NCI-H748 treated with DMSO at 0.1 percent for 48 hours (cell line): ENCODE measurements around the gene FOXO3.
"Not testable (repeated sequence)": the region's sequence is repeated elsewhere in the genome, so short reads cannot be mapped to it uniquely, and the experiment has no call there.

Experiments
- DNase-seq: peaks from one replicate; lab custom pipeline; 2025; lab: John Stamatoyannopoulos, UW

The FOXO3 gene

DNA sequence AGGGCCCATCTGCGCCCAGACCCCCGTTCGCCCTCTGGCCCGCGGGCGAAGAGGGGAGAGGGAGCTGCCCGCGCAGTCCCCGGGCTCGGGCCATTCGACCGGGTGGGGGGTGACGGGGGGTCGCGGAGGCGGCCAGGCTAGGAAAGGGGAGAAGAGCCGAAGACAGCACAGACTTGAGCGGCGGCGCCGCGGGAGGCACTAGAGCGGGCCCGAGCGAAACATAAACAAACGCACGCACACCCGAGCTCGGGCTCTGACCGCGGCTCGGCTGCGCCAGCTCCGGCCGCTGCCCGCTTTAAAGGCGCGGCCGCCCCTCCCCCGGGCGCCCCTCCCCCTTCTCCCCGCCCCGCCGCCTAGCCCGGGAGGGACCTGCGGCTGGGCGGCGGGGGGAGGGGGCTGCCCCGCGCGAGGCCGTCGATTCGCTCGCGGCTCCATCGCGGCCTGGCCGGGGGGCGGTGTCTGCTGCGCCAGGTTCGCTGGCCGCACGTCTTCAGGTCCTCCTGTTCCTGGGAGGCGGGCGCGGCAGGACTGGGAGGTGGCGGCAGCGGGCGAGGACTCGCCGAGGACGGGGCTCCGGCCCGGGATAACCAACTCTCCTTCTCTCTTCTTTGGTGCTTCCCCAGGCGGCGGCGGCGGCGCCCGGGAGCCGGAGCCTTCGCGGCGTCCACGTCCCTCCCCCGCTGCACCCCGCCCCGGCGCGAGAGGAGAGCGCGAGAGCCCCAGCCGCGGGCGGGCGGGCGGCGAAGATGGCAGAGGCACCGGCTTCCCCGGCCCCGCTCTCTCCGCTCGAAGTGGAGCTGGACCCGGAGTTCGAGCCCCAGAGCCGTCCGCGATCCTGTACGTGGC is at the start of gene FOXO3:
Gene FOXO3 (plus strand): TSS at position 455 of the 846 bp plus-strand sequence. CDS start 292 bp downstream, at position 747.
- peak; percentile 71 for DNase-seq

DNA sequence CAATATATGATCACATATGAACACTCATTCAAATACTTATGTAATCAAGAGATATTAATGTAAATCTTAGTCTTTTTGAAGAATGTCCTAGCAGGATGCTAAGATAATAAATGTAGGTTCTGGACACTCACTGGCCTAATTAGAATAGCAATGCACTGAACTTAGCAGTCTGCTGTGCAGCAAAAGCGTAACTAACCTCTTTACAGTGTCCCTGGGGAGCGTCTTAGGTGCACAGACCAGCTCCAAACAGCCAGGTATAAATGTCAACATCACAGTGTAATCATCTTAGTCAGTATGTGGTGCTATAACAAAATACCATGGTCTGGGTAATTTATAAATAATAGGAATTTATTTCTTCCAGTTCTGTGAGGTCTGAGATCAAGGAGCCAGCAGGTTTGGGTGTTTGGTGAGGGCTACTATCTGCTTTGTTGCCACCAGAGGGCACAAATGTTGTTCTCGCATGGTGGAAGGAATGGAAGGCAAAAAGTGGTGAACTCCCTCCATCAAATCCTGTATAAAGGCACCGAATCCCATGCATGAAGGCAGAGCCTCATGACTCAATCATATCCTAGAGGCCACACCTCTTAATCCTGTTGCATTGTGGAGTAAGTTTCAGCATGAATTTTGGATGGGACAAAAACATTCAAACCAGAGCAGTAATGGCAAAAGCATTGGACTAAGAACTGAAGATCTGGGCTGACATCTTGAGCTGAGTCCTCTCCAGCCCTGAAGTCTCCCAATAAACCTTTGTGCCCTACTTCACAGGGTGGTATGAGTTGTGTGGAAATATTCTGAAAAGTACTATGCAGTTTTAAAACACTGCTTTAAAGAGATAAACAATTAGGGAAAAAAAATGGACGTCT is 41.8 kb upstream of the FOXO3 start:
- DNase-seq: peak; percentile 5

DNA sequence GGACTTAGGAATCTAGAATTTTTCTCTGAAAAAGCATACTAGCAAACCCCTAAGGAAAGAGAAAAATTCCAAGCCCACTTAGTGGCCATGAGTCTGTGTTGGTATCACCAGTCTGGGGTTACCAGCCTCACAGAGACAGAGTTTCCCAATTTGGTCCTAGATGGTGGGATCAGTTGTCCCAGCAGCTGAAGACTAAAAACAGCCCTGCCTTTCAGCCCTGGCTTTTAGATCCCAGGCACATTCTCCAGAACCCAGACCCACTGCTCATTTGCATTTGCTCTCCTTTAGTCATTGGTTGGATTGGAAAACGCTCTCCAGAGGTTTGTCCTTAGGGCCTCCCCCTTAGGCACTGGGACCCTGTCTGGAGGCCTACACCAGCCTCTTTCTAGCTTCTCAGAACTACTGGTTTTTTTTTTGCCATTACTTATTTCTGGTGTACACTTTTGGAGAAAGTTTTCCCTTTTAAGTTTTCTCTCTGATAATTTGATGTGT is 39.1 kb upstream of the FOXO3 start:
- no peak for DNase-seq

DNA sequence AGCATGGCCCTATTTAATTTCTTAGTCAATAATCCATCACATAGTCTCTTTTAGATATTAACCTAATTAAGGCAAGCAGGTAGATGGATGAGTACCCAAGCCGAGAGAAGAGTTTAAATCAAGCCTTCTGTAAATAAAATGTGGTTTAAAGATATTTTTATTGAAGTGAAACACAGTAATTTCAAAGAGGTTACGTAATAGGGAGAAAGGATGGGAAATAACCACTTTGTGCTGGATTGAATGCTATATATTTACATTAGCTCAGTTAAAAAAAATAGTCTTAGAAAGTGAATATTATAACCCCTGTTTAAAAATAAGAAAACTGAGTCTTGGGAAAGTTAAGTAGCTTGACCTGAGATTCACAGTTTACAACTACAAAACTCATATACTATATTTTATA is 37.0 kb upstream of the FOXO3 start:
- DNase-seq: no peak

DNA sequence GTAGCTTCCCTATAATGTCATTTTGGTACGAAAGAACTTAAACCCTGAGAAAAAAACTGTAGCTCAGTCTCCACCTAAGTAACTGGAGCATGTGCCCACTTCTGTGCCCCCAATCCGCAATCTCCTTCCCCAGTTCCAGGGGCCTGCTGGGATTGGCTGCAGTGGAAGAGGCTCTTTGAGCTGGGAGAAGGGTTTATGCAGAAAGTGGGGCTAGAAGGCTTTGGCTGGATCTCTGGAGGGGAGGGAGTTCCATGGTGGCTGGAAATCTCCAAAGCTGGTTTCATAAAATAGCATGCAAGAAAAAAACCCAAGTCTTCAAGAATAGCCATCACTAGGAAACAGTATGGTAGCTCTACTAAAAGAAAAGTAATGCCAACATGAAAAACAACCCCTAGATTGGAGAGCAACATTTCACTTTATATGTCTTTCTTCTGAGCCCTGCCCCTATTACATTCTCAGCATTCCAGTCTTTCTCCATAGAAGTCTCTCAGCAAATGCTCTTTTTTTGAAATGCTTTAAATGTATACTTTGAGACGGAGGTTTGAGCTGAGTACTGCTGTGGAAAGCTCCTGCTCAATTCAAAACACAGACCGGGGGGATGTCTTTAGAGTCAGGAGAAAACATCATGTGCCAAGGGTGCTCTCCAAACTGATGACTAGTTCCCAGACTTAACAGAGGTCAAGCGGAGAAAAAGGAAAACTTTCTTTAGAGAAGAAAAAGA is 36.0 kb upstream of the FOXO3 start:
- DNase-seq: no peak

DNA sequence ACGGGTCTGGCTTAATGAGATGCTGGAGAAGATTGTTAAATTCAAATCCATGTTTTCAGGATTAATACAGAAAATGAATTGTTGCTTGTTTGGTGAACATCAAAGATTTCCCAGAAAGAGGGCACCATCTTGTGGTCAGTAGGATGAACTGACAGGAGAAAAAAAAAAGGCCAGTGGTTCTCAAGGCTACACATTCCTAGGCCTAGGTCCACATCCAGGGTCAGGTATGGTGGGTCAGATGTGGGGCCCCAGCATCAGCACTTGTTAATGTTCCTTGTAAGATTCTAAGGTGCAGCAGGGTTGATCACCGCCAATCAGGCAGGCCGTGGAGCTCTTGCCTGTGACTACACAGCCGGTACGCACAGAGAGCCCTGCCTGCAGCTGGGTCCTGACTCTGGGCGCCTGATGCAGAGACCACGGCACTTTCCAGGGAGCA is 34.0 kb upstream of the FOXO3 start:
- peak; percentile 35 for DNase-seq

DNA sequence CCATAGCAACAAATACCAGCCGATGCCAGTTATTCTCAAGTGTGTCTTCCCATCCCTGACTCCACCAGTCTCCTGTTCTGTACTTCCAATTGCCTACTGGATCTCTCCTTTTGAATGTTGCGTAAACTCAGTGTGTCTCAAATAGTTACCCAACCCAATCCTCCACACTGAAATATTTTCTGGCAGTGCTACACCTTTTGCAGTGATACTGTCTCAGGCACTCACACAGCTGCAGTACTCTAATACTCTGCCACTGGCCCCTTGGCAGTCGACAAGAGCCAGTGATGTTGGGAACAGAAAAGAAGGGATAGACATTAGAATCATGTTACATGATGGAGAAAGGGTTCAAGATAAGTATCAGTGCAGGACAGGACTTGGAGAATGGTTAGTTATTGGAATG is 31.8 kb upstream of the FOXO3 start:
- no peak for DNase-seq

DNA sequence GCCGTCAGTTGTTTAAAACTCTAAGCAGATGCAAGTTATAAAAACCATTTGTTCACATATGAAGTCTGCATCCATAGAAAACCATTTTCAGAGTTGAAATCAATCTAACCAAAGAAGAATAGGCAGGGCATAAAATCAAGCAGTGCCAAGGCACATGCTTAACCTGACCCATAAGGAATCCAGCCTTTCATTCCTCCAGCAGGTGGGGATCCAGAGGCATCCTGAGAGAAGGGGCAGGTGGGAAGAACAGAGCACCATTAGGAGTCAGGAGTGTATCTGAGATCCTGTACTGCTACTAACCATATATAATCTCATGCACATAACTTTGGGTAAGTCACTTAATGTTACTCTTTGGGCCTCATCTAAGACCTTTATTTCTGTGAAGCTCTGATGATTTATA is 29.4 kb upstream of the FOXO3 start:
- no peak for DNase-seq

DNA sequence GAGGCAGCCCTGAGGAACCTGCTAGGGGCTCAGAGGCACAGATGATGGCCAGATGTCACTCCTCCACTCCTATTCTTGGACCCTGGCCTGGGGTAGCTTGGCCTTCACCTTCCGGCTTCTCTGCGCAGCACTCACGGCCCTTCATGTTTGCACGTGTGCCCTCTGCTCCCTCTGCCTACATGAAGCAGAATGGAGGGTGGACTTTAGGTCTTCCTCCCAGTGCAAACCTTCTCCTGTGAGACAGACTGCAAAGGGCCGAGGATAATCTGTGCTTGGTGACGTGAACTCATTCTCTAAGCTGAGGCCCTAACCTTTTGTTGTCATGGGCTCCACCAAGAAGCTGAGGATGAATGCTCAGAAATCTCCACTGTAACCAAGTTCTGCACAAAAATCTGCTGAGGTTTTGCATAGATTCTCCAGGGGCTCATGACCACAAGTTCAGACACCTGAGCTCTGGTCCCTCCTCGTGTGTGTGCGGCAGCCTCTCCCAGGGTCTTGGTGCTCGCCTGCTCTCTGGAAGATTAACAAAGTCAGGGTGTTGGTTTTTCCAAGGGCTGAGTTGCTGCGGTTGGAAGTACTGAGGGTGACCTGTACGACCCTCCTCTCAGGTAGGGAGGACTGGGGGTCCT is 25.5 kb upstream of the FOXO3 start:
- DNase-seq: no peak

DNA sequence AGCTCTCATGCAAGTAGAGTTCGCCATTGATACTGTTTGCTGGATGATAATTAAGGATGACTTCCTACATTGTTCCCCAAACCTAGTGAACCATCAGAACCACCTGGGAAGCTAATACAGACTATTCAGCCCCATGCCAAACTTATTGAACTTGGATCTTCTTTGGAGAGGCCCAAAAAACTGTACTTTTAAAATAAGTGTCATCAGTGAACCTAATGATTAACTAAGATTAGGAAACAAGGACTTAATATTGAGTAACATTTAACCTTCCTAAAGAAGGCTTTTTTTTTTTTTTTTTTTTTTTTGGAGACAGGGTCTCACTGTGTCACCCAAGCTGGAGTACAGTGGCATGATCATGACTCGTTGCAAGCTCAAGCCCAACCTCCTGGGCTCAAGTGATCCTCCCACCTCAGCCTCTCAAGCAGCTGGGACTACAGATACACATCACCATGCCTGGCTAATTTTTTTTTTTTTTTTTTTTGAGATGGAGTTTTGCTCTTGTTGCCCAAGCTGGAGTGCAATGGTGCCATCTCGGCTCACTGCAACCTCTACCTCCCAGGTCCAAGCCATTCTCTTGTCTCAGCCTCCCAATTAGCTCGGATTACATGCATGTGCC is 24.7 kb upstream of the FOXO3 start:
- DNase-seq: not testable (repeated sequence)

DNA sequence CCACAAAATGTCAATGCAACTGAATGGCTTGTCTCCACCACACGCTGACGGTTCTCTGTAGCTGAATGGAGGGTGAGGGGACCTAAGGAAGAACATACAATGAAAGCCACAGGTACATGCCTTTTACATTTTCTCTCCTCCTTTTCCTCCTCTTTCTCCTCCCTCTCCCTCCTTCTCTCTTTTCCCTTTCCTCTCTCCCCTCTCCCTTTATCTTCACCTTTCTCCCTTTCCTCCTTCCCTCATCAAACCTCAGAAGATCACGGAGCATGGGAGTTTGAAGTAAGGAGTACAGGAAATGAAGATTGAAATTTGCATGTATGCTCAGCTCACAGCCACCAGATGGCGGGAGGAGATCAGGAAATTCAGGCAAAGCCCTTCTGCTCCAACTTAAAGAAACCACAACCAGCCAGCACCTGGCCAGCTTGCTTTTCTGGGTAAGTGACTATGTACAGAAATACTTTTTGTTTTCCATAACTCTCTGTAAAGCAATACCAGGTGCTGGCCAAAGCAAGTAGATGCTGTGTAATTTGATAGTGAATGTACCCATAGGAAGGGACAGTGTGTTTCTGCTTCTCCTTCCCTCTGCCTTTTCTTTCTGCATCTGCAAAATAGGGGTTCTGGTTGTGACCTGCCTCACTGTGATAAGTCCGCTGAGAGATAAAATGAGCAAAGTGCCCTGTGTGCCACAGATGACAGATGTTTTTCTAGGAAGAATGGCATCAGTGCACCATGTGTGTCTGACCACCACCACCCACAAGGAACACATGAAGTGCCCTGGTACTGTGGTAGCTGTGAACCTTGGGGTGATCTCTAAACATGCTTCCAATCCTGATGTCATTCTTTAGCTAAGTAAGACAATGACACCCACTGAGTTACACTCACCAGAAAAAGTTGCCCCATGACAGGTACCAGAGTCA is 18.6 kb upstream of the FOXO3 start:
- DNase-seq: peak; percentile 79

DNA sequence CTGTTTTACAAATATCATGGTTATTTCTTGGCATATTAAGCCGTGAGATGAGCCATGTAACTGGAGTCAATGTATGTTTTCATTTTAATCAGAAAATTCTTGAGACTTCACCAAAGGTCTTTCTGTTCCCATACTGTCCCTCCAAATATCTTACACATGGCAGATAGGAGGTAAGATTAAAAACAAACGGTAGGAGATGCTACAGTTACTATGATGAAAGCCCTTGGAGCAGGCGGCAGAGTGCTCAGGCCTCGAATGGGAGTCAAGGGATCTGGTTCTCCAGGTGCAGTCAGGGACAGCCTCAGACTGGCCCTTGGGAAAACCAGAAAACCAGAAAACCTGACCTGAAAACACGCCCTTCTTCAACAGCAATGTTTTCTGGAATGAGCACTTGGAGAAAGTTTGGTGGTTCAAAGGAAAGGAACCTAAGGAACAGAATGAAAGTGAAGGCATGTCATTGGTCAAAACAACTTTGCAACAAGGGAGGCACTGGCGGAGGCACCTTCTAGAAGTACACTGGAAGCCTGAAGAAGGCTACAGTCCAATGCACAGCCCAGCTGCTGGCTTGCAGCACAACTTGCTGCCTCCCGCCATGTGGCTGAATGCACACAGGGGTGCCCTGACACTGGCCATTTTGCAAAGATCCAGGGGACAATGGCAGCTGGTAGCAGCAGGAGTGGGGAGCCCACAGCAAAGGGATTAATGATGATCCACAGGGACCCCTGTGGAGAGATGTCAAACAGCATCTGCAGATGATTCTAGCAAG is 17.4 kb upstream of the FOXO3 start:
- no peak for DNase-seq

DNA sequence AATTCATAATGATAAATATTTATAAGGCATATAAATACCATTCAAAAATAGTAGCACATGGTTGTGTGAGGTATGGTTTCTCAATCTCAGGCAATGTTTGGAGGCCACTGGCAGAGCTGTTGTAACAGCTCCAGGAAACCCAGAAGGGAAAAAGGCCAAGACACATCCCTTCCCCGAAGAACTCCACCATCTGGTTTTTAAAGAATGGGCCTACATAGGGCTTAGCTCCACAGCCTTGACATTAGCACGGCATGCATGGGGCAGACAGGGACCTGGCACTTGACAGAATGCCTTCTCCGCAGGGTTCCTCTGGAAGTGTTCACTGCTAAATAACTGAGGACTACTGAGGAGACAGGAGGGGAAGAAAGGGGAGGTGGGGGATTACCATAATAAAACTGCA is 16.1 kb upstream of the FOXO3 start:
- no peak for DNase-seq

DNA sequence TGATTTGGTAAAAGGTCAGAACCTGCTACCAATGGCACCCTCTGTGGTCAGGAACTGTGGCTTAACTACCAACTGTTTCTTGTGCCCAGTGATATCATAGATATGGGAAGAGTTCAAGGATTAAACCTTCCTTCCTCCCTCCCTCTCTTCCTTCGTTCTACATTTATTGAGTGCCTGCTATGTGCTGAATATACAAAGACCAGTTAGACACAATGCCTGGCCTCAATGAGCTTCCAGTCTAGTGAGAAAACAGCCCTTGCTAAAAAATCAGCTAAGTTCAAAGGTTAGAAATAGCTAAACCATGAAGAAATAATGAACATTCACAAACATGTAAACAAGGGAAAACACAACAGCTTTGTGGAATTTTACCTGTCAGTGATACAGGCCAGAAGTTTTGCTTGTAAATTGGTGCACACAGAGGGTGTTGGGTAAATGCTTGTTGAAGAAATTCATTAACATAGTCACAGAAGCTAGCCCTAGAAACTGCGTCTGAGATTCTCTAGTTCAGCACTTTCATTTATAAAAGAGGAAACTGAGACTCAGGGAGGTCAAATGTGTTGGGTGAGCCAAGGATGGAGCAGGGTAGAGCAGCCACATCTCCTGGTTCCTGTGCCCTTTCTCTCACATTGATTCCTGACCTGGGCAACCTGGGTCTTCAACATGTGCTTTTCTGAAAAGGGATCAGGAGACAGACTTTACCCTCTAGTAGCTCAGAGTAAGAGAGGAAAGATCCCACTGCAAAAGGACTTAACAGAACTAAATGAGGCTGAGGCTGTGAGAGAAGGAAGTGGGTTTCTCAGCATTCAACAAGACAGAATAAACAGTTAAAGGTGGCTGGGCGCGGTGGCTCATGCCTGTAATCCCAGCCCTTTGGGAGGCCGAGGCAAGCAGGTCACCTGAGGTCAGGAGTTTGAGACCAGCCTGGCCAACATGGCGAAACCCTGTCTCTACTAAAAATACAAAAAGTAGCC is 14.4 kb upstream of the FOXO3 start:
- DNase-seq: no peak

DNA sequence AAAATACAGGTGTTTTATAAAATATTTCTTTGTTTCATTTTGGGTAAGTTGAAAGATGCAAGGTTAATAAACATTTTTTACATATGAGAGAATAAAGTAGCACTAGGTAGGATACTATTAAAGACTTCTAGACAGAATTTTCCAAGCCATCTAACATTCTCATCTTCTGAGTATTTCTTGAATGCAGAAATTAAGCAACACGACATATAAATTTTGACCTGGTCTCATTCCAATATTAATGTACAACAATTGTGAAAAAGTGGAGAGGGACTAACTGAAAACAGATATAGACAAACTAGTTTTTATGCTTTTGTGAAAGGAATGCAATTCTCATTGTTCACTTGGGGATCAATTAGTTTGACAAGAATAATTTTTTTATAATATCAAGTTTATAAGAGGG is 11.5 kb upstream of the FOXO3 start:
- DNase-seq: no peak

DNA sequence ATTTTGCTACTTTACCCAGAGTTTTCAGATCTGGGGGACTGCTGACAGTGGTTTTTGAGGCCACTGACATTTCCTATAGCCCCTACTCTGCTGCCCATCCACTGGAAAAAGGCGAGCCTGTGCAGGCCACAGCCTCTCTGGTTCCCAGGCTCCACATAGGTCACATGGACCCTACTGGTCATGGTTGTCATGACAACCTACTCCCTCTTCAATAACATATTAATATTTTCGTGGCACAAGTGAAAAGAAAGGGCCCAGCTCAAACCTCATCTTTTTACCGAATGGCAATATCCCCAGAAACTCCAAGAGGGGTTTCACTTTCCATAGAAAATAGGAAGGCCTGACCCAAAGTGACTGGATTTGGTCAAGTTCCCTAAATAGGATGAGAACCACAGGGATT is 11.0 kb upstream of the FOXO3 start:
- DNase-seq: no peak

DNA sequence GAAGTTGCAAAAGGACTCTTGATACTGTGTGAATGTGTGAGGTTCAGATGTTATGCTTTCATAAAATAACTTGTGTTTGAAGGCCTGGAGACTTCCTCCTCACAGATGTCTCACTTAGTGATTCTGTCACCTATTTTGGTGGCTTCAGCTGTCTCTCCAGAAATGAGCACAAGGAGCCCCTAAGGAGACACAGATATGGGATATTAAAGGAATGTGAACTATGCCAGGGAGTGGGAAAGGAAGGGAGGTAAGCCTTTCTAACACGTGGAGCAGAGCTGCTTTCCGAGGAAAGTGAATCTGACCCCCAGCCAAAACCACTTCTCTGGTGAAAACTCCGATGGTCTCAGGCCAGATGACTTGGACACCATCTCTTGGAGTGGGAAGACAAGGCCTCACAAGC is 10.5 kb upstream of the FOXO3 start:
- DNase-seq: no peak

DNA sequence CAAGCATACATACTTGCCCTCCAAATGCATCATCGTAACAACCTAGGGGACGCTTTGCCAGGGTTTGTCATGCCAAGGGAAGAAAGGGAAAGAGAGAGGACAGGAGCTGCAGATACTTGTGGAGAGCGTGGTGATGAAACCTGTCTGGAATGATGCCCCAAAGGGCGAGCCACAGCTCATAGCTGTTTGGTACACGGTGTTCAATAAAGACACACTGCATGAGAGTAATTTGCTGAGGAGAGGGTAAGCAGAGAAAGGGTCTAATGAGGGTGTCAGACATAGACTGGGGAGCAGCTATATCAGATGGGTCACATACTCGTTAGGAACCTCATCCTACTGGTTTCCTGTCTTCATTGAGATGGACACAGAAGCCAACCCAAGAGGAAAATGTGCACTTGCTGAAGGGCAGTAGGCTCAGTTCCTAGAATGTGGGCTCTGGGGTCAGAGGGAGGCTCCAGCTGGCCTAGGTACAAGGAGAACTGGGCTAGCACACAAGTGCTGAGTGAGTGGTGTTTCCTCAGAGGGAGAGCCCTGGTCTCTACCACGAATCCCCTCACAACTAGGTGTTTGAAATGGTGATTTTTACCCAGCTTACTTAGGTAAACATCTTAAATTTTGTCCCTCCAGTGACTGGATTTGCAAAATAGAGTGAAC is 5.2 kb upstream of the FOXO3 start:
- no peak for DNase-seq
